ENCODE results near the gene AKAP13. TPM values are rescaled to one million over a fixed set of nuclear protein-coding genes. Genes with fewer than 3 reads are reported as not detected.
A peak's percentile ranks its signal among the peaks of the same experiment; 100 is the strongest.

The AKAP13 gene
- polyA plus RNA-seq, 1 of the 3 experiments (the other 2 are of a cell fraction): 8.4 TPM

DNA sequence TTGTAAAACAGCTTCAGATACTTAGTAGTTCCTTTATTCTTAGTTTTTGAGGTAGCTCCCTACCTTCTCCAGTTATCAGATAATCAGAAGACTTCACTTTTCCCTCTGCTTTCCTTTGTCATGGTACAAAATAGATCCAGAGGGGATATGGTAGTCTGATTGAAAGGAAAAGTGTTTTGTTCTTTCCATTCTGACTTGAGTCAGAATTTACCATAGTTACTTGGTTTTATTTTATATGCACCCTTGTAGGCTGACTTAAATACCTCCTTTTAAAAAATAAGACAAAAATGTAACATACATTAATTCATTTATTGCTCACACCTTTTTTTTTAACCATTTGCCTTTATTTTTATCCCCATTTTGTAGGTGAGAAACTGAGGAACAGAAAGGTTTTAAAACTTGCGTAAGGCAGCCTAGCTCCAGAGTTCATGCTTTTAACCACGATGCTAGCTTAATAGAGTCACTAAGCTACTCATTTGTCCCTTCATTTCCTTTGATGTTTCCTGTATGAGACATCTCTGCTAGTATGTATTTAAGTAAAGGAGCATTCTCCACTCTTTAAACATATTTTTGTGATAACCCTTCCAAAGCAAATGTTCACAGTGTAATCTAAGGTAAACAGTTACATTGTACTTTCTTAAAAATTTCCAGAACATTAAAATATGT, 226.9 kb downstream of the AKAP13 start:
- H3K36me3 ChIP-seq (replicated peaks in 1 of 2; ENCODE audit: control insufficient read depth in 1 of 2, insufficient read depth in 2 of 2, low read length in 1 of 2): peaks cover 9 to 11% of the 10 kb centered on the region in 2 experiments
- no peaks in the 10 kb centered on the region for H3K9me3 ChIP-seq
- WGBS (ENCODE audit: low lambda C conversion rate): 25% methylated on average over 2 of the region's 2 CpGs
- DNase-seq: no peak
- no peak overlapping the region for H2AFZ ChIP-seq (ENCODE audit: low read depth)
- TF ChIP-seq TCF12 (IDR thresholded peaks at IDR 0.05) (no peak), RCOR1 (IDR thresholded peaks at IDR 0.05; ENCODE audit: low read length) (no peak), RXRA (IDR thresholded peaks at IDR 0.05; ENCODE audit: borderline replicate concordance, low read depth) (no peak)
- TF ChIP-seq, protein P1, sequence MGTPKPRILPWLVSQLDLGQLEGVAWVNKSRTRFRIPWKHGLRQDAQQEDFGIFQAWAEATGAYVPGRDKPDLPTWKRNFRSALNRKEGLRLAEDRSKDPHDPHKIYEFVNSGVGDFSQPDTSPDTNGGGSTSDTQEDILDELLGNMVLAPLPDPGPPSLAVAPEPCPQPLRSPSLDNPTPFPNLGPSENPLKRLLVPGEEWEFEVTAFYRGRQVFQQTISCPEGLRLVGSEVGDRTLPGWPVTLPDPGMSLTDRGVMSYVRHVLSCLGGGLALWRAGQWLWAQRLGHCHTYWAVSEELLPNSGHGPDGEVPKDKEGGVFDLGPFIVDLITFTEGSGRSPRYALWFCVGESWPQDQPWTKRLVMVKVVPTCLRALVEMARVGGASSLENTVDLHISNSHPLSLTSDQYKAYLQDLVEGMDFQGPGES (IDR thresholded peaks at IDR 0.05; ENCODE audit: low read depth, low read length): no peak
- peaks cover 27% of the 10 kb centered on the region for H3F3A ChIP-seq (replicated peaks; ENCODE audit: insufficient read depth)
- peaks cover 7% of the 10 kb centered on the region; the same call in 1 of the 2 replicates for H3K79me2 ChIP-seq (ENCODE audit: insufficient read depth)
- H3K9ac ChIP-seq: peak overlapping the region; percentile 40; the same call in 1 of the 2 replicates
- no peaks in the 10 kb centered on the region for H4K20me1 ChIP-seq (ENCODE audit: insufficient read depth)
- H3K9me2 ChIP-seq: no peaks in the 10 kb centered on the region
- POLR2A ChIA-PET: interaction anchor here (0.7 kb wide), 1 partner anchor 25 kb away, joined by 5 read pairs; no protein-coding TSS in a partner anchor
- H3K4me3 ChIP-seq (ENCODE audit: low read depth in 2 of 2, low read length in 1 of 2): 0 out of 4 replicates have a peak overlapping the region, but pooled peaks of 1 of the 2 experiments have one; percentile 16
- H3K4me1 ChIP-seq (ENCODE audit: control insufficient read depth in 1 of 2, insufficient read depth in 2 of 2, low read depth in 1 of 2, low read length in 1 of 2): peaks cover 0 to 16% of the 10 kb centered on the region in 2 experiments; a peak in 1 of 4 replicates
- CTCF ChIA-PET: no interaction called here
- H3K27ac ChIP-seq (ENCODE audit: low read depth in 2 of 2, low read length in 1 of 2): peak overlapping the region; percentile 12 to 93; a peak in 3 of 4 replicates
- peak overlapping the region; percentile 58 for H3K4me2 ChIP-seq
- H3K27me3 ChIP-seq (ENCODE audit: insufficient read depth): no peaks in the 10 kb centered on the region

DNA sequence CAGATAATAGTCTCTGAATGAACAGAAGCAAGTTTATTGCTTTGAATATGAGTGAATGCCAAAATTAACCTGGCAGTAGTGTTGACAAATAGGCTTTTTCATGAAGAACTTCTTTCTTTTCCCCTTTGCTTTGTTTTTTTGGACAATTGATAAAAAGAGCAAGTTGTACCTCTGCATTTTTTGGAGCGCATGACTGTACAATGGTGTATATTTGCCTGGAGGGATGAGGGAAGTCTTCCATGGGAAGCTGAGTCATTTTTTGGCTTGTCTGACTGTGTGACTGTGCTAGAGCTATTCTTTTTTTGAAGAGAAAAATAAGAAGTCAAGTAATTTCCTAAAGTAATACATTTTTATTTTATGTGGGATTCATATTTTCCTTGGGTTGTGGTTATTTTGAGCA, 227.4 kb downstream of the AKAP13 start:
- no peak overlapping the region for H2AFZ ChIP-seq (ENCODE audit: low read depth)
- H3K4me3 ChIP-seq (ENCODE audit: low read depth in 2 of 2, low read length in 1 of 2): 0 out of 4 replicates have a peak overlapping the region, but pooled peaks of 1 of the 2 experiments have one; percentile 16
- peak overlapping the region; percentile 40; the same call in 1 of the 2 replicates for H3K9ac ChIP-seq
- ChIA-PET POLR2A (no interaction called here), CTCF (no interaction called here)
- DNase-seq: no peak
- peaks cover 0 to 16% of the 10 kb centered on the region in 2 experiments; a peak in 1 of 4 replicates for H3K4me1 ChIP-seq (ENCODE audit: control insufficient read depth in 1 of 2, insufficient read depth in 2 of 2, low read depth in 1 of 2, low read length in 1 of 2)
- peak overlapping the region; percentile 58 for H3K4me2 ChIP-seq
- H3K36me3 ChIP-seq (replicated peaks in 1 of 2; ENCODE audit: control insufficient read depth in 1 of 2, insufficient read depth in 2 of 2, low read length in 1 of 2): peaks cover 8 to 9% of the 10 kb centered on the region in 2 experiments
- peaks cover 7% of the 10 kb centered on the region; the same call in 1 of the 2 replicates for H3K79me2 ChIP-seq (ENCODE audit: insufficient read depth)
- H4K20me1 ChIP-seq (ENCODE audit: insufficient read depth): no peaks in the 10 kb centered on the region
- H3K27me3 ChIP-seq (ENCODE audit: insufficient read depth): no peaks in the 10 kb centered on the region
- 13% methylated on average over 1 of the region's 1 CpG for WGBS (ENCODE audit: low lambda C conversion rate)
- H3K9me3 ChIP-seq: no peaks in the 10 kb centered on the region
- peaks cover 27% of the 10 kb centered on the region for H3F3A ChIP-seq (replicated peaks; ENCODE audit: insufficient read depth)
- TF ChIP-seq YY1 (IDR thresholded peaks at IDR 0.05; ENCODE audit: low read depth) (0 out of 2 replicates have a peak, but pooled peaks have one; percentile 16), JUND (IDR thresholded peaks at IDR 0.05) (peak; percentile 57), NFIC (IDR thresholded peaks at IDR 0.05; ENCODE audit: borderline replicate concordance) (peak; percentile 64), TCF12 (IDR thresholded peaks at IDR 0.05) (peak; percentile 27; the same call in 1 of the 2 replicates), FOSL2 (IDR thresholded peaks at IDR 0.05; ENCODE audit: borderline replicate concordance, low read depth) (peak; percentile 76; the same call in 1 of the 2 replicates)
- TF ChIP-seq, protein P2, sequence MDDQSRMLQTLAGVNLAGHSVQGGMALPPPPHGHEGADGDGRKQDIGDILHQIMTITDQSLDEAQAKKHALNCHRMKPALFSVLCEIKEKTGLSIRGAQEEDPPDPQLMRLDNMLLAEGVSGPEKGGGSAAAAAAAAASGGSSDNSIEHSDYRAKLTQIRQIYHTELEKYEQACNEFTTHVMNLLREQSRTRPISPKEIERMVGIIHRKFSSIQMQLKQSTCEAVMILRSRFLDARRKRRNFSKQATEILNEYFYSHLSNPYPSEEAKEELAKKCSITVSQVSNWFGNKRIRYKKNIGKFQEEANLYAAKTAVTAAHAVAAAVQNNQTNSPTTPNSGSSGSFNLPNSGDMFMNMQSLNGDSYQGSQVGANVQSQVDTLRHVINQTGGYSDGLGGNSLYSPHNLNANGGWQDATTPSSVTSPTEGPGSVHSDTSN (IDR thresholded peaks at IDR 0.05): no peak
- H3K27ac ChIP-seq (ENCODE audit: low read depth in 2 of 2, low read length in 1 of 2): peak overlapping the region; percentile 12 to 93; a peak in 3 of 4 replicates
- H3K9me2 ChIP-seq: no peaks in the 10 kb centered on the region

Data from SK-N-SH (cell line).